HepG2 (cell line): Measurements from ENCODE around the gene CNOT1. TPM values are rescaled to one million over a fixed set of nuclear protein-coding genes. Genes with fewer than 3 reads are reported as not detected.

Experiments used
- ATF7 ChIP-seq, 2 experiments: fragments of 450-650 bp in 1 of 2; sonication (generic) in 1 of 2; formaldehyde crosslinking in 1 of 2; IDR thresholded peaks; 2 replicates each; pipeline versions ENCODE4 v1.4.0 to v1.6.1; 2016 to 2020; ENCODE audit warnings: antibody characterized with exemption in 1 of 2, mild to moderate bottlenecking in 1 of 2, missing genetic modification reagents in 1 of 2
- FOXK2 ChIP-seq: fragments of 450-650 bp; IDR thresholded peaks from 2 replicates; pipeline ENCODE4 v1.6.1; 2016
- GZF1 ChIP-seq: sonication (generic); formaldehyde crosslinking; IDR thresholded peaks from 2 replicates; pipeline ENCODE4 v1.5.1; 2020; ENCODE audit warnings: mild to moderate bottlenecking, missing genetic modification reagents
- HMGA1 ChIP-seq: sonication (generic); formaldehyde crosslinking; conservative IDR thresholded peaks from 2 replicates; pipeline ENCODE4 v1.4.0; 2020; ENCODE audit warnings: missing genetic modification reagents
- NFE2 ChIP-seq: sonication (generic); formaldehyde crosslinking; IDR thresholded peaks from 2 replicates; pipeline ENCODE4 v1.4.0; 2020; ENCODE audit warnings: missing genetic modification reagents
- NFIB ChIP-seq: sonication (generic); formaldehyde crosslinking; IDR thresholded peaks from 2 replicates; pipeline ENCODE4 v1.9.0; 2021; ENCODE audit warnings: missing genetic modification reagents, mild to moderate bottlenecking, borderline replicate concordance
- PBX2 ChIP-seq: IDR thresholded peaks from 2 replicates; pipeline ENCODE4 v1.6.1; 2016; ENCODE audit warnings: control low read depth
- PHF8 ChIP-seq: sonication (generic); formaldehyde crosslinking; IDR thresholded peaks from 2 replicates; pipeline ENCODE4 v1.5.0; 2020; ENCODE audit warnings: missing genetic modification reagents
- SRF ChIP-seq: IDR thresholded peaks from 2 replicates; pipeline ENCODE4 v1.6.1; 2011; ENCODE audit warnings: mild to moderate bottlenecking, low read depth, low read length, moderate library complexity
- SRY ChIP-seq: sonication (generic); formaldehyde crosslinking; IDR thresholded peaks from 2 replicates; pipeline ENCODE4 v1.8.0; 2022; ENCODE audit warnings: mild to moderate bottlenecking, missing genetic modification reagents
- THYN1 ChIP-seq: sonication (generic); formaldehyde crosslinking; IDR thresholded peaks from 2 replicates; pipeline ENCODE4 v1.8.1; 2023; ENCODE audit warnings: low read depth, mild to moderate bottlenecking, moderate library complexity, missing genetic modification reagents, borderline replicate concordance
- ZMYM2 ChIP-seq: sonication (generic); formaldehyde crosslinking; IDR thresholded peaks from 2 replicates; pipeline ENCODE4 v1.8.0; 2022; ENCODE audit warnings: mild to moderate bottlenecking, missing genetic modification reagents
- ZNF143 ChIP-seq: sonication (generic); formaldehyde crosslinking; IDR thresholded peaks from 2 replicates; pipeline ENCODE4 v1.4.0; 2020; ENCODE audit warnings: missing genetic modification reagents
- ZNF30 ChIP-seq: sonication (generic); formaldehyde crosslinking; IDR thresholded peaks from 2 replicates; pipeline ENCODE4 v1.5.0; 2020; ENCODE audit warnings: mild to moderate bottlenecking, missing genetic modification reagents
- ZNF337 ChIP-seq: sonication (generic); formaldehyde crosslinking; IDR thresholded peaks from 2 replicates; pipeline ENCODE4 v1.5.1; 2020; ENCODE audit warnings: missing genetic modification reagents, low read depth, mild to moderate bottlenecking, borderline replicate concordance
- ZNF678 ChIP-seq: sonication (generic); formaldehyde crosslinking; IDR thresholded peaks from 2 replicates; pipeline ENCODE4 v1.4.0; 2020; ENCODE audit warnings: mild to moderate bottlenecking, missing genetic modification reagents
- ZNF720 ChIP-seq: sonication (generic); formaldehyde crosslinking; IDR thresholded peaks from 2 replicates; pipeline ENCODE4 v1.4.0; 2020; ENCODE audit warnings: missing genetic modification reagents
- ZNF788 ChIP-seq: sonication (generic); formaldehyde crosslinking; IDR thresholded peaks from 2 replicates; pipeline ENCODE4 v1.5.0; 2020; ENCODE audit warnings: mild to moderate bottlenecking, missing genetic modification reagents, borderline replicate concordance
- polyA plus RNA-seq, 8 experiments: library from polyadenylated mRNA; depleted of rRNA in 3 of 8; stranded (reverse) in 7 of 8; unstranded in 1 of 8; fragments of >200 nt; fragmentation: Illumina TruSeq in 4 of 8; extraction: Trizol in 4 of 8; gene quantifications; 2 replicates each; pipeline versions ENCODE4 v1.2.1 to v1.2.3, GENCODE V29; 2011 to 2016; ENCODE audit warnings: low read depth in 4 of 8, missing spikeins in 1 of 8, mixed read lengths in 1 of 8; ENCODE audit not compliant: insufficient read depth in 1 of 8
- total RNA-seq, 5 experiments: library from RNA; depleted of rRNA; stranded (reverse); fragments of >200 nt; fragmentation: Illumina TruSeq; extraction: Trizol; gene quantifications; 2 replicates each; pipeline ENCODE4 v1.2.3, GENCODE V29; 2016; ENCODE audit warnings: low read depth in 1 of 5
- TF ChIP-seq, protein P1 (sequence below): sonication (generic); formaldehyde crosslinking; IDR thresholded peaks from 2 replicates; pipeline ENCODE4 v1.5.0; 2020; ENCODE audit warnings: mild to moderate bottlenecking, low read depth, missing genetic modification reagents, borderline replicate concordance
- TF ChIP-seq, protein P2 (sequence below): sonication (generic); formaldehyde crosslinking; IDR thresholded peaks from 2 replicates; pipeline ENCODE4 v1.9.0; 2021; ENCODE audit warnings: mild to moderate bottlenecking, missing genetic modification reagents

CNOT1 gene
- total and polyA plus RNA-seq, 2 of the 13 experiments (the other 11 are each of a cell fraction or from before 2014, with no cell fraction given): 188 to 232 TPM

DNA sequence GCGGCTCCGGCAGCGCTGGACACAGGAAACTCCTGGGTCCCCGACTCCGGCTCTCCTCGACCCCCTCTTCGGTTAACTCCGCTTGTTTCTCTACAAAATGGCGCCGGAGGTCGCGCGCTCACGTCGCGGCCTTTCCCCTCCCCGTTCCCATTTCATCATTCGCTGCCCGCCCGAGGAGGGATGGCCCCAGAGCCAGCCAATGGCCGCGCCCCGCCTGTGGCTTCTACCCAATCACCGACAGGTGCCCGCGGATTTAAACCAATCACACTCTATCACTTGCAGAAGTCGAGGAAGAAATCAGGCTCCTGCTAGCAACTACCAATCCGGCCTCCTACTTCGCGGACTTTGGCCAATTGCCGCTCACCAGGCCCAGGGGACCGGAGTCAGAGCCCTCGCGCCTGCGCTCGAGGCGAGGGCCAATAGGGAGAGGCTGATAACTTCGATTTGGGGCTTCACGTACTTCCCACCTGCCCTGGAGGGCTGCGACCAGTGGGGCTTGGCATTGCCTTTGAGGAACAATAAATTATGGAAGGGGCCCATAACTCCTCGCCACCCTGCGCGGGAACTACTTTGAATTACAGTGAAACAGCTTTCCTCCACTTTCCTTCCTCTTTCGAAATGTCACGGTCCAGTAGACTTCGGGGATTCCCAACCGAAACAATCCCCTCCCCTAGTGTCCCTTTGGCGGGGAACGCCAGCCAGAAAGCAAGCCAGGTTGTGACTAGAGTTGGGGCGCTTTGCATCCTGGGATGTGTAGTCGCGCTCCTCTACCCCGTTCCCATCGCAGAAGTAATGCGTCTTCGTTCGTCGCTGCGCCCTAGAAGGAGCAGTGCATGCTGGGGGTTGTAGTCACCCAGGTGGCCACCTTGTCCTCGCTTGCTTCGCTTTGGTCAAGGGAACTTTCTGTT, at the start of gene CNOT1 (continued):
- no peak for TF ChIP-seq ATF7 (IDR thresholded peaks at IDR 0.05)
- TF ChIP-seq ATF7 (CRISPR knock-in tag; IDR thresholded peaks at IDR 0.05): peak; percentile 50
- TF ChIP-seq ZMYM2 (CRISPR knock-in tag): 0 out of 2 replicates have a peak, but pooled peaks have one; percentile 58
- TF ChIP-seq, protein P1, sequence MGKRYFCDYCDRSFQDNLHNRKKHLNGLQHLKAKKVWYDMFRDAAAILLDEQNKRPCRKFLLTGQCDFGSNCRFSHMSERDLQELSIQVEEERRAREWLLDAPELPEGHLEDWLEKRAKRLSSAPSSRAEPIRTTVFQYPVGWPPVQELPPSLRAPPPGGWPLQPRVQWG (CRISPR knock-in tag): no peak
- peak; percentile 69; the same call in 1 of the 2 replicates for TF ChIP-seq ZNF337 (CRISPR knock-in tag)
- TF ChIP-seq HMGA1 (CRISPR knock-in tag): no peak
- TF ChIP-seq ZNF30: no peak
- no peak; the same call in 1 of the 2 replicates for TF ChIP-seq ZNF720 (CRISPR knock-in tag)
- TF ChIP-seq ZNF788: peak; percentile 92
- TF ChIP-seq, protein P2, sequence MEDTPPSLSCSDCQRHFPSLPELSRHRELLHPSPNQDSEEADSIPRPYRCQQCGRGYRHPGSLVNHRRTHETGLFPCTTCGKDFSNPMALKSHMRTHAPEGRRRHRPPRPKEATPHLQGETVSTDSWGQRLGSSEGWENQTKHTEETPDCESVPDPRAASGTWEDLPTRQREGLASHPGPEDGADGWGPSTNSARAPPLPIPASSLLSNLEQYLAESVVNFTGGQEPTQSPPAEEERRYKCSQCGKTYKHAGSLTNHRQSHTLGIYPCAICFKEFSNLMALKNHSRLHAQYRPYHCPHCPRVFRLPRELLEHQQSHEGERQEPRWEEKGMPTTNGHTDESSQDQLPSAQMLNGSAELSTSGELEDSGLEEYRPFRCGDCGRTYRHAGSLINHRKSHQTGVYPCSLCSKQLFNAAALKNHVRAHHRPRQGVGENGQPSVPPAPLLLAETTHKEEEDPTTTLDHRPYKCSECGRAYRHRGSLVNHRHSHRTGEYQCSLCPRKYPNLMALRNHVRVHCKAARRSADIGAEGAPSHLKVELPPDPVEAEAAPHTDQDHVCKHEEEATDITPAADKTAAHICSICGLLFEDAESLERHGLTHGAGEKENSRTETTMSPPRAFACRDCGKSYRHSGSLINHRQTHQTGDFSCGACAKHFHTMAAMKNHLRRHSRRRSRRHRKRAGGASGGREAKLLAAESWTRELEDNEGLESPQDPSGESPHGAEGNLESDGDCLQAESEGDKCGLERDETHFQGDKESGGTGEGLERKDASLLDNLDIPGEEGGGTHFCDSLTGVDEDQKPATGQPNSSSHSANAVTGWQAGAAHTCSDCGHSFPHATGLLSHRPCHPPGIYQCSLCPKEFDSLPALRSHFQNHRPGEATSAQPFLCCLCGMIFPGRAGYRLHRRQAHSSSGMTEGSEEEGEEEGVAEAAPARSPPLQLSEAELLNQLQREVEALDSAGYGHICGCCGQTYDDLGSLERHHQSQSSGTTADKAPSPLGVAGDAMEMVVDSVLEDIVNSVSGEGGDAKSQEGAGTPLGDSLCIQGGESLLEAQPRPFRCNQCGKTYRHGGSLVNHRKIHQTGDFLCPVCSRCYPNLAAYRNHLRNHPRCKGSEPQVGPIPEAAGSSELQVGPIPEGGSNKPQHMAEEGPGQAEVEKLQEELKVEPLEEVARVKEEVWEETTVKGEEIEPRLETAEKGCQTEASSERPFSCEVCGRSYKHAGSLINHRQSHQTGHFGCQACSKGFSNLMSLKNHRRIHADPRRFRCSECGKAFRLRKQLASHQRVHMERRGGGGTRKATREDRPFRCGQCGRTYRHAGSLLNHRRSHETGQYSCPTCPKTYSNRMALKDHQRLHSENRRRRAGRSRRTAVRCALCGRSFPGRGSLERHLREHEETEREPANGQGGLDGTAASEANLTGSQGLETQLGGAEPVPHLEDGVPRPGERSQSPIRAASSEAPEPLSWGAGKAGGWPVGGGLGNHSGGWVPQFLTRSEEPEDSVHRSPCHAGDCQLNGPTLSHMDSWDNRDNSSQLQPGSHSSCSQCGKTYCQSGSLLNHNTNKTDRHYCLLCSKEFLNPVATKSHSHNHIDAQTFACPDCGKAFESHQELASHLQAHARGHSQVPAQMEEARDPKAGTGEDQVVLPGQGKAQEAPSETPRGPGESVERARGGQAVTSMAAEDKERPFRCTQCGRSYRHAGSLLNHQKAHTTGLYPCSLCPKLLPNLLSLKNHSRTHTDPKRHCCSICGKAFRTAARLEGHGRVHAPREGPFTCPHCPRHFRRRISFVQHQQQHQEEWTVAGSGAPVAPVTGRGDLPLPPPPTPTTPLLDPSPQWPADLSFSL: no peak
- TF ChIP-seq THYN1 (CRISPR knock-in tag): no peak
- TF ChIP-seq SRY (CRISPR knock-in tag): peak; percentile 60; the same call in 1 of the 2 replicates
- peak; percentile 78 for TF ChIP-seq GZF1
- TF ChIP-seq PBX2 (CRISPR knock-in tag): no peak
- TF ChIP-seq PHF8 (CRISPR knock-in tag): peak; percentile 86
- no peak for TF ChIP-seq NFE2
- no peak for TF ChIP-seq NFIB (CRISPR knock-in tag)
- TF ChIP-seq SRF: peak; percentile 89
- peak; percentile 74; the same call in 1 of the 2 replicates for TF ChIP-seq FOXK2
- TF ChIP-seq ZNF143 (CRISPR knock-in tag): peak; percentile 98
- TF ChIP-seq ZNF678 (CRISPR knock-in tag): peak; percentile 68; the same call in 1 of the 2 replicates
